PC-3 (cell line): ENCODE measurements around the gene LYZL2.

Experiments
- CTCF ChIP-seq: fragments of 300-600 bp; sonication (generic); conservative IDR thresholded peaks from 2 replicates; pipeline ENCODE4 v1.5.1; 2017; ENCODE audit warnings: antibody characterized with exemption, low read depth, mild to moderate bottlenecking, low read length
- EZH2 ChIP-seq: fragments of 300-600 bp; sonication (generic); IDR thresholded peaks from one replicate; pipeline ENCODE4 v1.6.1; 2017; ENCODE audit warnings: antibody characterized with exemption, mild to moderate bottlenecking, low read length; ENCODE audit not compliant: unreplicated experiment

- TF ChIP-seq CTCF, result no peak
- no peak for TF ChIP-seq EZH2
These were observed 33.5 kb downstream of the LYZL2 start for GRCh38 chr10:30596013-30596412.
